H1 (cell line): Measurements from ENCODE around the gene RAB40B. TPM values are rescaled to one million over a fixed set of nuclear protein-coding genes. Genes with fewer than 3 reads are reported as not detected.

ENCODE experiments used
- CTCF ChIA-PET: fragments of 300-600 bp; sonication (Branson Sonifier 250); formaldehyde crosslinking; loops from one replicate; lab custom pipeline; 2021; ENCODE audit not compliant: partially characterized antibody; lab: Charles Lee
- POLR2A ChIA-PET: fragments of 300-600 bp; sonication (Branson Sonifier 250); formaldehyde crosslinking; loops from one replicate; lab custom pipeline; 2021; ENCODE audit warnings: inconsistent platforms; ENCODE audit not compliant: partially characterized antibody; lab: Charles Lee
- DNase-seq, 2 experiments: peaks; one replicate each; pipeline versions ENCODE4 v3.0.0 to v3.0.0-alpha.2; 2010 to 2022; ENCODE audit warnings: low spot score in 2 of 2, low read depth in 1 of 2, mixed read lengths in 1 of 2
- FAIRE-seq: peaks from 2 replicates; lab custom pipeline; 2011; peaks lifted over from hg19 to GRCh38; lab: Jason Lieb, UNC
- H2AFZ ChIP-seq: 2 replicates; pipeline ENCODE4 v1.8.1; 2012; ENCODE audit warnings: low read length, inconsistent platforms
- H2AK5ac ChIP-seq: 2 replicates; pipeline ENCODE4 v1.6.1; 2013; ENCODE audit warnings: low read depth, low read length
- H2BK120ac ChIP-seq: replicated peaks from 2 replicates; pipeline ENCODE3; 2013; ENCODE audit warnings: low read depth, low read length, inconsistent platforms
- H2BK12ac ChIP-seq: 2 replicates; pipeline ENCODE4 v1.6.1; 2013; ENCODE audit warnings: low read depth, low read length
- H2BK15ac ChIP-seq: 2 replicates; pipeline ENCODE4 v1.6.1; 2013; ENCODE audit warnings: low read length
- H2BK20ac ChIP-seq: 2 replicates; pipeline ENCODE4 v1.6.1; 2013; ENCODE audit warnings: low read length
- H2BK5ac ChIP-seq: 2 replicates; pipeline ENCODE4 v1.6.1; 2013; ENCODE audit warnings: low read depth, low read length
- H3K14ac ChIP-seq: 2 replicates; pipeline ENCODE4 v1.6.1; 2013; ENCODE audit warnings: inconsistent platforms; ENCODE audit not compliant: insufficient read length
- H3K18ac ChIP-seq: 2 replicates; pipeline ENCODE4 v1.6.1; 2013; ENCODE audit warnings: low read length; ENCODE audit errors: extremely low read depth
- H3K23ac ChIP-seq: 2 replicates; pipeline ENCODE4 v1.6.1; 2013; ENCODE audit warnings: inconsistent platforms; ENCODE audit not compliant: insufficient read length
- H3K23me2 ChIP-seq: 2 replicates; pipeline ENCODE4 v1.6.1; 2013; ENCODE audit warnings: low read depth, low read length
- H3K27ac ChIP-seq: 2 replicates; pipeline ENCODE4 v1.6.1; 2011; ENCODE audit warnings: low read depth, low read length, inconsistent platforms
- H3K27me3 ChIP-seq, 4 experiments: replicated peaks in 1 of 4; 1 replicate in 1 of 4; 2 replicates in 3 of 4; pipeline versions ENCODE4 v1.6.1 to v1.8.1; 2011 to 2013; ENCODE audit warnings: low read length in 3 of 4, mild to moderate bottlenecking in 3 of 4, inconsistent platforms in 2 of 4, mixed read lengths in 2 of 4, moderate library complexity in 1 of 4; ENCODE audit not compliant: control insufficient read depth in 3 of 4, insufficient read depth in 3 of 4; ENCODE audit errors: extremely low read depth in 1 of 4
- H3K36me3 ChIP-seq, 4 experiments: 2 replicates each; pipeline versions ENCODE4 v1.6.1 to v1.8.1; 2011 to 2013; ENCODE audit warnings: mild to moderate bottlenecking in 4 of 4, low read length in 3 of 4, moderate library complexity in 2 of 4, control low read depth in 1 of 4, inconsistent platforms in 1 of 4; ENCODE audit not compliant: insufficient read depth in 4 of 4, control insufficient read depth in 2 of 4
- H3K4ac ChIP-seq: replicated peaks from 2 replicates; pipeline ENCODE3; 2013; ENCODE audit warnings: low read length, low read depth, mixed read lengths, inconsistent platforms; ENCODE audit not compliant: insufficient read length
- H3K4me1 ChIP-seq, 4 experiments: replicated peaks in 1 of 4; 1 replicate in 1 of 4; 2 replicates in 3 of 4; pipeline versions ENCODE4 v1.6.1 to v1.8.1; 2011 to 2013; ENCODE audit warnings: low read length in 3 of 4, inconsistent platforms in 2 of 4, mixed read lengths in 1 of 4; ENCODE audit not compliant: insufficient read depth in 4 of 4, control insufficient read depth in 3 of 4
- H3K4me2 ChIP-seq, 2 experiments: 2 replicates each; pipeline versions ENCODE4 v1.6.1 to v1.8.1; 2011 to 2013; ENCODE audit warnings: low read depth in 2 of 2, low read length in 2 of 2, control low read depth in 1 of 2, inconsistent platforms in 1 of 2, mild to moderate bottlenecking in 1 of 2; ENCODE audit not compliant: insufficient read depth in 1 of 2
- H3K4me3 ChIP-seq, 4 experiments: fragments of 200-600, 300-600 bp in 1 of 4; sonication (generic), shearing (Covaris generic), sonication (Bioruptor Twin) in 1 of 4; 2 replicates each; pipeline versions ENCODE4 v1.5.1 to v1.8.1; 2011 to 2016; ENCODE audit warnings: low read length in 4 of 4, low read depth in 3 of 4, control low read depth in 2 of 4, inconsistent platforms in 2 of 4, mild to moderate bottlenecking in 2 of 4, mixed read lengths in 1 of 4, moderate library complexity in 1 of 4; ENCODE audit not compliant: insufficient read depth in 2 of 4; ENCODE audit errors: extremely low read depth in 1 of 4
- H3K56ac ChIP-seq: replicated peaks from 2 replicates; pipeline ENCODE3; 2013; ENCODE audit warnings: low read depth, mild to moderate bottlenecking, mixed read lengths, low read length, inconsistent platforms; ENCODE audit not compliant: insufficient read length
- H3K79me1 ChIP-seq: 2 replicates; pipeline ENCODE4 v1.6.1; 2013; ENCODE audit warnings: low read depth, low read length, control low read depth
- H3K79me2 ChIP-seq, 2 experiments: 2 replicates each; pipeline versions ENCODE4 v1.6.1 to v1.8.1; 2012 to 2013; ENCODE audit warnings: low read length in 2 of 2, mild to moderate bottlenecking in 2 of 2, inconsistent platforms in 1 of 2; ENCODE audit not compliant: insufficient read depth in 2 of 2, control insufficient read depth in 1 of 2
- H3K9ac ChIP-seq, 4 experiments: replicated peaks in 1 of 4; 1 replicate in 1 of 4; 2 replicates in 3 of 4; pipeline versions ENCODE4 v1.6.1 to v1.8.1; 2011 to 2013; ENCODE audit warnings: low read depth in 3 of 4, low read length in 3 of 4, control low read depth in 2 of 4, mild to moderate bottlenecking in 2 of 4, moderate library complexity in 2 of 4, inconsistent platforms in 1 of 4; ENCODE audit errors: extremely low read depth in 1 of 4
- H3K9me3 ChIP-seq, 2 experiments: 2 replicates each; pipeline versions ENCODE4 v1.6.1 to v1.8.1; 2012 to 2013; ENCODE audit warnings: mild to moderate bottlenecking in 2 of 2, moderate library complexity in 2 of 2, control low read depth in 1 of 2, inconsistent platforms in 1 of 2, low read depth in 1 of 2, low read length in 1 of 2, mixed read lengths in 1 of 2; ENCODE audit not compliant: insufficient read depth in 2 of 2
- H4K20me1 ChIP-seq, 2 experiments: replicated peaks in 1 of 2; 2 replicates each; pipeline versions ENCODE3 to v1.8.1; 2011 to 2013; ENCODE audit warnings: inconsistent platforms in 2 of 2, low read length in 2 of 2, mild to moderate bottlenecking in 1 of 2; ENCODE audit not compliant: insufficient read depth in 2 of 2, control insufficient read depth in 1 of 2
- H4K5ac ChIP-seq: 2 replicates; pipeline ENCODE4 v1.6.1; 2013; ENCODE audit warnings: low read length, low read depth, mixed read lengths, inconsistent platforms; ENCODE audit not compliant: insufficient read length
- H4K8ac ChIP-seq: 2 replicates; pipeline ENCODE4 v1.8.0; 2013; ENCODE audit warnings: mild to moderate bottlenecking, moderate library complexity, low read length, inconsistent platforms; ENCODE audit not compliant: insufficient read depth; ENCODE audit errors: extremely low read depth
- H4K91ac ChIP-seq: replicated peaks from 2 replicates; pipeline ENCODE3; 2013; ENCODE audit warnings: low read length, mixed read lengths, inconsistent platforms; ENCODE audit not compliant: insufficient read length
- CTCF ChIP-seq, 3 experiments: IDR thresholded peaks; 1 replicate in 2 of 3; 2 replicates in 1 of 3; pipeline versions ENCODE4 v1.5.1 to v1.6.1; 2011; ENCODE audit warnings: low read length in 3 of 3, mild to moderate bottlenecking in 3 of 3, inconsistent platforms in 2 of 3, low read depth in 1 of 3, moderate library complexity in 1 of 3; ENCODE audit not compliant: insufficient read depth in 1 of 3; ENCODE audit errors: control extremely low read depth in 1 of 3
- GABPA ChIP-seq: IDR thresholded peaks from 2 replicates; pipeline ENCODE4 v1.6.1; 2011; ENCODE audit warnings: mild to moderate bottlenecking, low read length, moderate library complexity, borderline replicate concordance; ENCODE audit not compliant: insufficient read depth
- RAD21 ChIP-seq, 2 experiments: IDR thresholded peaks in 1 of 2; conservative IDR thresholded peaks in 1 of 2; 2 replicates each; pipeline ENCODE4 v1.6.1; 2011; ENCODE audit warnings: low read depth in 2 of 2, low read length in 2 of 2, improper control_type of control experiment in 1 of 2, inconsistent platforms in 1 of 2, mild to moderate bottlenecking in 1 of 2, moderate library complexity in 1 of 2
- TAF7 ChIP-seq: optimal IDR thresholded peaks from 2 replicates; pipeline ENCODE3; 2011; ENCODE audit warnings: low read depth, mild to moderate bottlenecking, inconsistent platforms, low read length, moderate library complexity, borderline replicate concordance
- WGBS, 2 experiments: shearing (Covaris generic) in 1 of 2; methylation state at CpG; one replicate each; pipeline versions ENCODE4 v1.1.6 to v1.1.7; 2013 to 2015; ENCODE audit warnings: low lambda C conversion rate in 2 of 2, mixed read lengths in 2 of 2, inconsistent platforms in 1 of 2, low coverage in 1 of 2, missing lambda C conversion rate in 1 of 2; ENCODE audit not compliant: insufficient replicate concordance in 2 of 2, insufficient coverage in 1 of 2, insufficient read length in 1 of 2; ENCODE audit errors: extremely low coverage in 1 of 2, missing lambda C conversion rate in 1 of 2; 5-methylcytosine and 5-hydroxymethylcytosine counted together
- polyA plus RNA-seq, 7 experiments: library from polyadenylated mRNA; depleted of rRNA in 3 of 7; stranded (reverse) in 5 of 7; unstranded in 2 of 7; fragments of >200 nt in 5 of 7; fragments of 200-250 nt in 2 of 7; gene quantifications; 1 replicate in 5 of 7; 2 replicates in 1 of 7; 4 replicates in 1 of 7; pipeline versions ENCODE4 v1.2.1 to v1.2.3, GENCODE V29; 2011 to 2013; ENCODE audit warnings: missing spikeins in 2 of 7, mixed read lengths in 2 of 7
- total RNA-seq: library from RNA; stranded (reverse); fragmentation: NEBNext Ultra II Directional; extraction: Animal tissue kit (Norgen Biotek cat#: 25700); gene quantifications from 2 replicates; pipeline ENCODE4 v1.2.1, GENCODE V29; 2021

RAB40B gene
- total and polyA plus RNA-seq, 2 of the 8 experiments (the other 6 are each of a cell fraction or from before 2014, with no cell fraction given), result 3.1 to 4.6 TPM

DNA sequence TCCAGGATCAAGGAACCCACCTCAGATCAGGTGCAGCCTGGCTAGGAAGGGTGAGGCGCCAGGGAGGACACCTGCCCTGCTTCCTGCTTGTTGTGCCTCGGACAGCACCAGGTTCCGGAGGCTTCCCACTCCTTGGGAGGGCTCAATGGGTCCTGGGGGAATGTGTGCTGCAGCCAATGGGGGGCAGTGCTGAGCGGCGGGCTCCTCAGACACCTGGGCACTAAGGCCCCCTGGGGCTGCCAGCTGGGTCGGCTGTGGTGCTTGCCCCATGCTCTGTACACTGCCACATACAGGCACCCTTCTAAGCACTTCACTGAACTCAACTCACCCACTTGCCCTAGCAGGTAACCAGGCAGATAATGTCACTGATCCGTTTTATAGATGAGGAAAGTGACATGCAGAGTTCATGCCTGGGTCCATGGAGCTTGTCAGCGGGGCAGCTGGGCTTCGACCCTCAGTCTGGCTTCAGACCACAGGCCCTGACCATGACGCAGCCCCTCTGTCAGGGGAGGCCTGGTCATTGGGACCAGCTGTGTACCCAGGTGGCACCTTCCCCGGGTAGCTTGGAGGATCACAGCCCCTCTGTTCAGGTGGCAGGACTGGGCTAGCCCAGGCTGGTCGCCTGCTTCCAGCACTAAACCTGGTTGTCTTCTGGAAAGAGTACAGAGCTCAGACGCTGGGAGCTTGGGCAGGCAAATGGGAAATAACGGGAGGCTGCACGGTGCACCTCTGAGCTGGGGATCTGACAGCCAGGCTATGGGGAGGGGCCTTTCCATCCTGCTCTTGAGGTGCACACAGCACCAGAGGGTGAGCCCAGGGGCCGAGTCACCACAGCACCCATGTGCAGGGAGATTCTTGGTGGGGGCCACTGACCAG lies 45.1 kb upstream of the RAB40B start:
- TF ChIP-seq TAF7 (no peak), RAD21 (IDR thresholded peaks at IDR 0.05 in 1 of 2, conservative IDR thresholded peaks at IDR 0.05 in 1 of 2; ENCODE audit: low read depth in 2 of 2, low read length in 2 of 2) (peak in 1 of 2 experiments; percentile 36; a peak in 2 of 4 replicates), GABPA (0 out of 2 replicates have a peak, but pooled peaks have one; percentile 20), CTCF (IDR thresholded peaks at IDR 0.05; ENCODE audit: control extremely low read depth in 1 of 3, insufficient read depth in 1 of 3, low read depth in 1 of 3, low read length in 3 of 3) (peak; percentile 30 to 58 (median 47); a peak in 3 of 4 replicates)
- H3K9me3 ChIP-seq, result peaks cover 17 to 24% of the 10 kb centered on the region in 2 experiments
- H2AFZ ChIP-seq, result no peak overlapping the region
- H3K79me2 ChIP-seq, result no peaks in the 10 kb centered on the region
- WGBS, 2 experiments, result 86% methylated on average over 16 of the region's 16 CpGs; no CpG with 5 or more reads in 1 of the 2 experiments
- H4K91ac ChIP-seq, result no peak overlapping the region
- H4K20me1 ChIP-seq, result no peaks in the 10 kb centered on the region
- H3K27me3 ChIP-seq, result no peaks in the 10 kb centered on the region; a peak in 1 of 7 replicates
- ChIA-PET POLR2A (interaction anchor here (0.7 to 1.2 kb wide), 3 partner anchors 24 to 41 kb away, joined by 3 read pairs; no protein-coding TSS in a partner anchor), CTCF (interaction anchor here (0.8 to 2.2 kb wide), 9 partner anchors 10 to 75 kb away, joined by 3 to 9 read pairs (median 5); no protein-coding TSS in a partner anchor)
- no peak overlapping the region for H2BK20ac ChIP-seq
- DNase-seq, result no peak
- no peak overlapping the region for H2BK120ac ChIP-seq
- H2BK5ac ChIP-seq, result peak overlapping the region; percentile 44; the same call in 1 of the 2 replicates
- H3K79me1 ChIP-seq, result peaks cover 2% of the 10 kb centered on the region
- H3K23me2 ChIP-seq, result no peaks in the 10 kb centered on the region
- no peak overlapping the region for H3K18ac ChIP-seq
- peak overlapping the region; percentile 2; the same call in 1 of the 2 replicates for H4K8ac ChIP-seq
- H2BK12ac ChIP-seq, result no peak overlapping the region
- H2AK5ac ChIP-seq, result no peak overlapping the region
- no peaks in the 10 kb centered on the region for H3K4me1 ChIP-seq
- H3K27ac ChIP-seq, result no peak overlapping the region
- H2BK15ac ChIP-seq, result no peak overlapping the region
- H3K9ac ChIP-seq, result no peak overlapping the region
- no peak overlapping the region for H3K4me3 ChIP-seq
- H3K56ac ChIP-seq, result no peak overlapping the region
- FAIRE-seq, result no peak
- H3K14ac ChIP-seq, result no peak overlapping the region
- H3K36me3 ChIP-seq, result peaks cover 0 to 28% (median 15%) of the 10 kb centered on the region in 4 experiments; a peak in 7 of 8 replicates
- no peak overlapping the region for H3K4me2 ChIP-seq
- no peak overlapping the region for H3K23ac ChIP-seq
- H3K4ac ChIP-seq, result no peak overlapping the region
- no peak overlapping the region for H4K5ac ChIP-seq
